ENCODE results near the gene IL17C.

- TF ChIP-seq, protein P1, sequence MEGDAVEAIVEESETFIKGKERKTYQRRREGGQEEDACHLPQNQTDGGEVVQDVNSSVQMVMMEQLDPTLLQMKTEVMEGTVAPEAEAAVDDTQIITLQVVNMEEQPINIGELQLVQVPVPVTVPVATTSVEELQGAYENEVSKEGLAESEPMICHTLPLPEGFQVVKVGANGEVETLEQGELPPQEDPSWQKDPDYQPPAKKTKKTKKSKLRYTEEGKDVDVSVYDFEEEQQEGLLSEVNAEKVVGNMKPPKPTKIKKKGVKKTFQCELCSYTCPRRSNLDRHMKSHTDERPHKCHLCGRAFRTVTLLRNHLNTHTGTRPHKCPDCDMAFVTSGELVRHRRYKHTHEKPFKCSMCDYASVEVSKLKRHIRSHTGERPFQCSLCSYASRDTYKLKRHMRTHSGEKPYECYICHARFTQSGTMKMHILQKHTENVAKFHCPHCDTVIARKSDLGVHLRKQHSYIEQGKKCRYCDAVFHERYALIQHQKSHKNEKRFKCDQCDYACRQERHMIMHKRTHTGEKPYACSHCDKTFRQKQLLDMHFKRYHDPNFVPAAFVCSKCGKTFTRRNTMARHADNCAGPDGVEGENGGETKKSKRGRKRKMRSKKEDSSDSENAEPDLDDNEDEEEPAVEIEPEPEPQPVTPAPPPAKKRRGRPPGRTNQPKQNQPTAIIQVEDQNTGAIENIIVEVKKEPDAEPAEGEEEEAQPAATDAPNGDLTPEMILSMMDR (IDR thresholded peaks at IDR 0.05), result no peak
- TF ChIP-seq EP300 (IDR thresholded peaks at IDR 0.05), result no peak
- TF ChIP-seq POLR2AphosphoS5 (IDR thresholded peaks at IDR 0.05), result no peak
- no peak for TF ChIP-seq POLR2A (IDR thresholded peaks at IDR 0.05)
Measured at GRCh38 chr16:88631384-88631783, 7.0 kb upstream of the IL17C start.
